Measurements from ENCODE around the gene SEMA3B. TPM values are rescaled to one million over a fixed set of nuclear protein-coding genes. Genes with fewer than 3 reads are reported as not detected.

SEMA3B gene
- total RNA-seq, 1 donor from 2014 or later = 17.9 TPM

- H3K4me3 ChIP-seq (ENCODE audit: low read depth, low read length) = no peak overlapping the region
- DNase-seq (ENCODE audit: low read depth) = peak; percentile 74
- peaks cover 10% of the 10 kb centered on the region for H3K36me3 ChIP-seq (ENCODE audit: control insufficient read depth, insufficient read depth, low read length)
- TF ChIP-seq CTCF (IDR thresholded peaks at IDR 0.05; ENCODE audit: insufficient read depth, low read length, poor library complexity, severe bottlenecking) = no peak
- no peaks in the 10 kb centered on the region for H3K27me3 ChIP-seq (ENCODE audit: control insufficient read depth, insufficient read depth, low read length)
Measured at GRCh38 chr3:50251220-50251619, 17.7 kb upstream of the SEMA3B start.

GRCh38 chr3:50254577-50255250 lies 14.2 kb upstream of the SEMA3B start:
- TF ChIP-seq CTCF (IDR thresholded peaks at IDR 0.05; ENCODE audit: insufficient read depth, low read length, poor library complexity, severe bottlenecking) = no peak
- no peak for DNase-seq (ENCODE audit: low read depth)

GRCh38 chr3:50255251-50255615 lies 13.7 kb upstream of the SEMA3B start:
- Histone ChIP-seq H3K27me3 (ENCODE audit: control insufficient read depth, insufficient read depth, low read length) (no peaks in the 10 kb centered on the region), H3K4me3 (ENCODE audit: low read depth, low read length) (no peak overlapping the region), H3K36me3 (ENCODE audit: control insufficient read depth, insufficient read depth, low read length) (peaks cover 18% of the 10 kb centered on the region)
- no peak for DNase-seq (ENCODE audit: low read depth)
- no peak for TF ChIP-seq CTCF (IDR thresholded peaks at IDR 0.05; ENCODE audit: insufficient read depth, low read length, poor library complexity, severe bottlenecking)

More at GRCh38 chr3:50254577-50255250, 14.2 kb upstream of the SEMA3B start:
- Histone ChIP-seq H3K27me3 (ENCODE audit: control insufficient read depth, insufficient read depth, low read length) (no peaks in the 10 kb centered on the region), H3K36me3 (ENCODE audit: control insufficient read depth, insufficient read depth, low read length) (peaks cover 18% of the 10 kb centered on the region), H3K4me3 (ENCODE audit: low read depth, low read length) (no peak overlapping the region)

- no peak for DNase-seq (ENCODE audit: low read depth)
- peaks cover 11% of the 10 kb centered on the region for H3K36me3 ChIP-seq (ENCODE audit: control insufficient read depth, insufficient read depth, low read length)
- TF ChIP-seq CTCF (IDR thresholded peaks at IDR 0.05; ENCODE audit: insufficient read depth, low read length, poor library complexity, severe bottlenecking) = peak; percentile 56
Measured at GRCh38 chr3:50256978-50257890, 11.7 kb upstream of the SEMA3B start.

GRCh38 chr3:50258029-50258680 lies 10.8 kb upstream of the SEMA3B start:
- H3K4me3 ChIP-seq (ENCODE audit: low read depth, low read length) = no peak overlapping the region
- no peak for TF ChIP-seq CTCF (IDR thresholded peaks at IDR 0.05; ENCODE audit: insufficient read depth, low read length, poor library complexity, severe bottlenecking)
- H3K27me3 ChIP-seq (ENCODE audit: control insufficient read depth, insufficient read depth, low read length) = no peaks in the 10 kb centered on the region
- DNase-seq (ENCODE audit: low read depth) = no peak
- H3K36me3 ChIP-seq (ENCODE audit: control insufficient read depth, insufficient read depth, low read length) = peaks cover 11% of the 10 kb centered on the region

More at GRCh38 chr3:50256978-50257890, 11.7 kb upstream of the SEMA3B start:
- H3K27me3 ChIP-seq (ENCODE audit: control insufficient read depth, insufficient read depth, low read length) = no peaks in the 10 kb centered on the region
- no peak overlapping the region for H3K4me3 ChIP-seq (ENCODE audit: low read depth, low read length)

All from kidney epithelial cell (primary cell).